Ovary (tissue), 3 donors: Measurements from ENCODE around the gene UPB1.

Experiments used
- EP300 ChIP-seq: sonication (generic); formaldehyde crosslinking; IDR thresholded peaks from one replicate; pipeline ENCODE4 v1.6.1; 2017; ENCODE audit warnings: antibody characterized with exemption
- POLR2A ChIP-seq: fragments of 450-650 bp; IDR thresholded peaks from one replicate; pipeline ENCODE4 v1.6.1; 2017; ENCODE audit warnings: antibody characterized with exemption, mild to moderate bottlenecking, moderate library complexity
- TF ChIP-seq, protein P1 (sequence below), 3 donors: fragments of 450-650 bp in 2 of 3; fragments of 200-600 bp in 1 of 3; IDR thresholded peaks; one replicate each; pipeline versions ENCODE4 v1.5.1 to v1.8.0; 2016 to 2022; ENCODE audit warnings: antibody characterized with exemption in 3 of 3, mild to moderate bottlenecking in 1 of 3
- donor health status: DM: no; HTN: no; CAD: no.

DNA sequence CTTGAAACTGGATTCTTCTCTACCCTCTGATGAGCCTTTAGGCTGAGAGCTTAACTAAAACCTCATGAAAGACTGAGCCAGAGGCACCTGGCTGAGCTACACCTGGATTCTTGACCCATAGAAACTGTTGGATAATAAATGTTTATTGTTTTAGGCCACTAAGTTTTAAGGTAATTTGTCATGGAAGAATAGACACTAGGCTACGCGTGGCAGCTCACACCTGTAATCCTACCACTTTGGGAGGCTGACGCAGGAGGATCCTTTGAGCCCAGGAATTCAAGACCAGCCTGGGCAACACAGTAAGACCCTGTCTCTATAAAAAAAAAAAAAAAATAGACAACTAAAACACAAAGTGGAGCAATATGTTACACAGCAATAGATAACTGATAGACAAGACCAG is 29.2 kb upstream of the UPB1 start:
- TF ChIP-seq POLR2A (no peak), EP300 (no peak)
- TF ChIP-seq, protein P1, sequence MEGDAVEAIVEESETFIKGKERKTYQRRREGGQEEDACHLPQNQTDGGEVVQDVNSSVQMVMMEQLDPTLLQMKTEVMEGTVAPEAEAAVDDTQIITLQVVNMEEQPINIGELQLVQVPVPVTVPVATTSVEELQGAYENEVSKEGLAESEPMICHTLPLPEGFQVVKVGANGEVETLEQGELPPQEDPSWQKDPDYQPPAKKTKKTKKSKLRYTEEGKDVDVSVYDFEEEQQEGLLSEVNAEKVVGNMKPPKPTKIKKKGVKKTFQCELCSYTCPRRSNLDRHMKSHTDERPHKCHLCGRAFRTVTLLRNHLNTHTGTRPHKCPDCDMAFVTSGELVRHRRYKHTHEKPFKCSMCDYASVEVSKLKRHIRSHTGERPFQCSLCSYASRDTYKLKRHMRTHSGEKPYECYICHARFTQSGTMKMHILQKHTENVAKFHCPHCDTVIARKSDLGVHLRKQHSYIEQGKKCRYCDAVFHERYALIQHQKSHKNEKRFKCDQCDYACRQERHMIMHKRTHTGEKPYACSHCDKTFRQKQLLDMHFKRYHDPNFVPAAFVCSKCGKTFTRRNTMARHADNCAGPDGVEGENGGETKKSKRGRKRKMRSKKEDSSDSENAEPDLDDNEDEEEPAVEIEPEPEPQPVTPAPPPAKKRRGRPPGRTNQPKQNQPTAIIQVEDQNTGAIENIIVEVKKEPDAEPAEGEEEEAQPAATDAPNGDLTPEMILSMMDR (IDR thresholded peaks at IDR 0.05) = no peak
